Left colon (tissue), 2 donors: ENCODE measurements around the gene IL16. TPM values are rescaled to one million over a fixed set of nuclear protein-coding genes. Genes with fewer than 3 reads are reported as not detected.

Experiments
- ATAC-seq: fragments of 200-7000 bp; cut with Tn5 transposase; one replicate; pipeline ENCODE4 v1.9.1; 2020; ENCODE audit warnings: mild to moderate bottlenecking, moderate library complexity
- DNase-seq, 2 donors: peaks; one replicate each; pipeline ENCODE4 v3.0.0-alpha.2; 2020
- intact Hi-C, 2 donors: fragments of 100-400 bp; cut with DNase I in 1 of 2; cut with micrococcal nuclease in 1 of 2; formaldehyde crosslinking; loops; one replicate each; pipeline versions ENCODE4 v1.11.2 to v1.14.0; 2022; cut with DNase I, micrococcal nuclease
- total RNA-seq, 2 donors: library from RNA; stranded (reverse); fragmentation: NEBNext Ultra II Directional; extraction: Animal tissue kit (Norgen Biotek cat#: 25700); gene quantifications; one replicate each; pipeline ENCODE4 v1.2.1, GENCODE V29; 2021
- donor health status: DM: no; HTN: no; CAD: no.
- donor health status: DM: yes; HTN: yes; CAD: no.

IL16 gene
- total RNA-seq, 2 donors from 2014 or later = 2.1 to 9.2 TPM

DNA sequence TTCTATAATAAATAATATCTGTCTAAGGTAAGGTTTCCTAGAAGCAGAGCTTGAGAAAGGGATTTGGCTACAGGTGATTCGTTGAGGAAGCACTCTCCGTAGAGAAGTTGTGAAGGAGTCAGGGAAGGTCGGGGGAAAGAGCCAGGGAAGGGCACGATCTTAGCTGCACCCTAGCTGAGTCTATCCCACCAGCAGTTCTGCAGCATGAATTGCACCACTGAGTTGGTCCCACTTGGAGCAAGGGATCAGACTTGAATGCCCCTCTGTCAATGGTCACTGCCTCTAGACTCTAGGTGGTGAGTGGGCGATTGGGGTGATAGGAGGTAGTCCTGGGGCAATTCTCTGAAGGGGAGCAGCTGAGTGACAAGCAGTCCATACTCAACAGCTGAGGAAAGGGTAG lies 163.8 kb downstream of the IL16 start:
- intact Hi-C loops = no loop called here
- DNase-seq = no peak
- ATAC-seq = no peak

DNA sequence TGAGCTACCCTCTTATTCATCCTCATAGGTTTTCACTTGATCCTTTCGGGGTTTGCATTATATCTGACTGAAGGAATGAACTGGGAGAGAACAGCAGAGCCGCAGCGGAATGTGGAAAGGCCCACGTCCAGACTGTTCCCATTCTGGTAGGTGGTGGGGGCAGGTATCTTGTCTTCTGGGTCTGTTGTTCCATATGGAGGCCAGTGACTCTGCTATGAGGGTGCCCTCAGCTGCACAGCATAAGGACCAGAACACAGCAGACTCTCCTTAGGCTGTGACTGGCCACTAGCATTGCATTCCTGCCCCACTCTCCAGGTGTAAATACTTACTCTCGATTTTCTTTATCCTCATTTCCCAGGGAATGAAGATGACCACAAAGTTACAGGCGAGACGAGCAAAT lies 165.2 kb downstream of the IL16 start:
- intact Hi-C loops = no loop called here
- DNase-seq (no peak), ATAC-seq (no peak)

DNA sequence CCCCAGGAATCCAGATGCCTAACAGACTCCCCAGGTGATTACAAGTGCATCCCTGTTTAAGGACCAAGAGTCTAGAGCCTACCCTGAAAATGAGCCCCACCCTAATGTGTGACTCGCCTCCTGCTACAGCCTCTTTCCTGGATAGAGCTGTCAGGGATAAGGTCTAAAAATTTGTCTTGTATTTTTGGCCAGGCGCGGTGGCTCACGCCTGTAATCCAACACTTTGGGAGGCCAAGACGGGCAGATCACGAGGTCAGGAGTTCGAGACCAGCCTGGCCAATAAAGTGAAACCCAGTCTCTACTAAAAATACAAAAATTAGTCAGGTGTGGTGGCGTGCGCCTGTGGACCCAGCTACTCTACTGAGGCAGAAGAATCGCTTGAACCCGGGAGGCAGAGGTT lies 166.1 kb downstream of the IL16 start:
- intact Hi-C loops = no loop called here
- ATAC-seq (no peak), DNase-seq (no peak)

DNA sequence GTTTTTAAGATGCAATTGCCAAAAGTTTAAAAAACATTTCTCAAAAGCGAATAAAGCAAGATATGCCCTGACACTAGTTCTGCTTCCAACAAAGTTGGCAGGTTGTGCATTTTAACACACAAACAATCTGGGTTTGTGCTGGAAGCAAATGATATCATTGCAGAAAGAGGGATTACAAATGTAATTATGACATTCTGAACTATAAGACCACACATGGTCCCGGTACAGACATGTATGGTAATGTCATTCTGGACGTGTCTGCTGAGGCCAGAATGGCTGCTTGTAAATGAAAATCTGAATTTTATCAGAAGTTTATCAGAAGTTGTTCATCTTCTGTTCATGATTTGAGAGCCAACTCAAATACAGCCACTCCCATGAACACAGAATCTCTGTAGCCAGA lies 166.6 kb downstream of the IL16 start:
- intact Hi-C loops = no loop called here
- ATAC-seq = no peak
- no peak for DNase-seq

Other genes starting within 250 kb of the IL16 start
- gene MESD, start 207.1 kb upstream of the IL16 start, total RNA-seq = 10 to 100 TPM; 21.2 TPM
- gene TLNRD1, start 196.0 kb upstream of the IL16 start, total RNA-seq = 10 to 100 TPM; 23.8 to 24.3 TPM
- gene CFAP161, start 62.6 kb upstream of the IL16 start, total RNA-seq = not detected
- gene STARD5, start 127.3 kb downstream of the IL16 start, total RNA-seq = 10 to 100 TPM; 32.7 to 36.4 TPM
- gene TMC3, start 177.3 kb downstream of the IL16 start, total RNA-seq = not detected